GM21367 (cell line): ENCODE data around the gene WDR5.

Source experiments
- ATAC-seq: cut with Tn5 transposase; IDR thresholded peaks from one replicate; pipeline ENCODE4 v1.9.1; 2021; ENCODE audit not compliant: unreplicated experiment

WDR5 gene

GRCh38 chr9:134157378-134157885 is 21.6 kb downstream of the WDR5 start:
- no peak for ATAC-seq

GRCh38 chr9:134158242-134158641 is 22.4 kb downstream of the WDR5 start:
- ATAC-seq = no peak

- no peak for ATAC-seq
Observed at GRCh38 chr9:134158753-134159392, 23.0 kb downstream of the WDR5 start.

GRCh38 chr9:134159566-134160245 is 23.8 kb downstream of the WDR5 start:
- no peak for ATAC-seq

GRCh38 chr9:134161647-134162046 is 25.8 kb downstream of the WDR5 start:
- ATAC-seq = no peak

- no peak for ATAC-seq
Observed at GRCh38 chr9:134162212-134162775, 26.4 kb downstream of the WDR5 start.

- ATAC-seq = no peak
Observed at GRCh38 chr9:134162926-134163370, 27.1 kb downstream of the WDR5 start.

GRCh38 chr9:134163371-134164196 is 27.7 kb downstream of the WDR5 start:
- ATAC-seq = no peak

- ATAC-seq = no peak
Observed at GRCh38 chr9:134164879-134165278, 29.0 kb downstream of the WDR5 start.

- ATAC-seq = no peak
Observed at GRCh38 chr9:134165357-134166315, 29.8 kb downstream of the WDR5 start.

- no peak for ATAC-seq
Observed at GRCh38 chr9:134166374-134166773, 30.5 kb downstream of the WDR5 start.

- ATAC-seq = no peak
Observed at GRCh38 chr9:134167530-134167931, 31.6 kb downstream of the WDR5 start.

- no peak for ATAC-seq
Observed at GRCh38 chr9:134168757-134169550, 33.1 kb downstream of the WDR5 start.

- ATAC-seq = no peak
Observed at GRCh38 chr9:134169724-134170401, 34.0 kb downstream of the WDR5 start.

GRCh38 chr9:134170532-134171315 is 34.8 kb downstream of the WDR5 start:
- ATAC-seq = no peak

GRCh38 chr9:134171316-134172197 is 35.7 kb downstream of the WDR5 start:
- no peak for ATAC-seq
